Type B pancreatic cell (in vitro differentiated cells): ENCODE measurements around the gene GHSR. TPM values are rescaled to one million over a fixed set of nuclear protein-coding genes. Genes with fewer than 3 reads are reported as not detected.

ENCODE experiments used
- DNase-seq: peaks from one replicate; pipeline ENCODE4 v3.0.0; 2021; ENCODE audit warnings: mixed read lengths; ENCODE audit not compliant: unreplicated experiment; ENCODE audit errors: extremely low spot score
- H3K27ac Mint-ChIP-seq: 2 replicates; pipeline ENCODE4 v1.8.0; 2021; ENCODE audit warnings: mild to moderate bottlenecking, mixed read lengths
- H3K27me3 Mint-ChIP-seq: 2 replicates; pipeline ENCODE4 v1.8.0; 2021; ENCODE audit warnings: mixed read lengths
- H3K36me3 Mint-ChIP-seq: 2 replicates; pipeline ENCODE4 v1.8.0; 2021; ENCODE audit warnings: mixed read lengths
- H3K4me1 Mint-ChIP-seq: one replicate; pipeline ENCODE4 v1.8.0; 2021; ENCODE audit warnings: mixed read lengths; ENCODE audit not compliant: unreplicated experiment
- H3K4me3 Mint-ChIP-seq: 2 replicates; pipeline ENCODE4 v1.8.0; 2021; ENCODE audit warnings: mild to moderate bottlenecking, mixed read lengths
- H3K9me3 Mint-ChIP-seq: 2 replicates; pipeline ENCODE4 v1.8.0; 2021; ENCODE audit warnings: mixed read lengths
- CTCF ChIP-seq: fragments of 200-600 bp; sonication (generic); conservative IDR thresholded peaks from 2 replicates; pipeline ENCODE4 v1.5.0; 2021; ENCODE audit warnings: antibody characterized with exemption, mild to moderate bottlenecking
- total RNA-seq: library from RNA; stranded (reverse); gene quantifications from 2 replicates; pipeline ENCODE4 v1.2.1, GENCODE V29; 2021; ENCODE audit warnings: low replicate concordance

GHSR gene
- total RNA-seq, 1 donor from 2014 or later: not detected

GRCh38 chr3:172407872-172408271 lies 40.4 kb downstream of the GHSR start:
- Mint-ChIP-seq H3K9me3 (no peaks in the 10 kb centered on the region), H3K27me3 (no peaks in the 10 kb centered on the region), H3K4me3 (no peak overlapping the region), H3K27ac (no peak overlapping the region), H3K36me3 (peaks cover under 1% of the 10 kb centered on the region), H3K4me1 (no peaks in the 10 kb centered on the region)
- DNase-seq: no peak
- TF ChIP-seq CTCF: no peak

GRCh38 chr3:172405914-172406313 lies 42.3 kb downstream of the GHSR start:
- Mint-ChIP-seq H3K9me3 (no peaks in the 10 kb centered on the region), H3K27me3 (no peaks in the 10 kb centered on the region), H3K4me3 (no peak overlapping the region), H3K4me1 (no peaks in the 10 kb centered on the region), H3K27ac (no peak overlapping the region), H3K36me3 (peaks cover 11% of the 10 kb centered on the region)
- no peak for DNase-seq
- TF ChIP-seq CTCF: no peak

GRCh38 chr3:172404237-172404962 lies 43.9 kb downstream of the GHSR start:
- Mint-ChIP-seq H3K9me3 (no peaks in the 10 kb centered on the region), H3K4me3 (no peak overlapping the region), H3K4me1 (no peaks in the 10 kb centered on the region), H3K27ac (no peak overlapping the region), H3K27me3 (no peaks in the 10 kb centered on the region), H3K36me3 (peaks cover 11% of the 10 kb centered on the region)
- no peak for TF ChIP-seq CTCF
- DNase-seq: no peak

- no peak for DNase-seq
- Mint-ChIP-seq H3K27me3 (no peaks in the 10 kb centered on the region), H3K27ac (no peak overlapping the region), H3K36me3 (peaks cover 11% of the 10 kb centered on the region), H3K4me1 (no peaks in the 10 kb centered on the region), H3K4me3 (no peak overlapping the region), H3K9me3 (no peaks in the 10 kb centered on the region)
- no peak for TF ChIP-seq CTCF
These were observed 45.2 kb downstream of the GHSR start for GRCh38 chr3:172402892-172403643.

GRCh38 chr3:172402090-172402489 lies 46.2 kb downstream of the GHSR start:
- Mint-ChIP-seq H3K27me3 (no peaks in the 10 kb centered on the region), H3K9me3 (no peaks in the 10 kb centered on the region), H3K36me3 (peaks cover 11% of the 10 kb centered on the region), H3K4me1 (no peaks in the 10 kb centered on the region), H3K27ac (no peak overlapping the region), H3K4me3 (no peak overlapping the region)
- TF ChIP-seq CTCF: no peak
- DNase-seq: no peak
